ENCODE results near the gene TXN2. TPM values are rescaled to one million over a fixed set of nuclear protein-coding genes. Genes with fewer than 3 reads are reported as not detected.
A peak's percentile ranks its signal among the peaks of the same experiment; 100 is the strongest.

TXN2 gene
- total RNA-seq, 1 experiment from 2014 or later: 58.6 TPM

- Histone ChIP-seq H3K27me3 (ENCODE audit: insufficient read depth, low read length) (no peaks in the 10 kb centered on the region), H3K4ac (ENCODE audit: low read depth, low read length) (no peak overlapping the region), H3K9me3 (ENCODE audit: control insufficient read depth, low read depth, low read length) (no peaks in the 10 kb centered on the region), H3K79me1 (ENCODE audit: insufficient read depth, low read depth, low read length, poor library complexity, severe bottlenecking) (no peaks in the 10 kb centered on the region), H3K4me2 (ENCODE audit: insufficient read depth, insufficient read length, low read length) (peak overlapping the region; percentile 18), H2BK20ac (ENCODE audit: low read depth, low read length, poor library complexity, severe bottlenecking) (no peak overlapping the region), H2BK120ac (ENCODE audit: low read depth, low read length, poor library complexity, severe bottlenecking) (no peak overlapping the region), H2BK5ac (ENCODE audit: insufficient read length, low read length) (no peak overlapping the region), H3K56ac (ENCODE audit: insufficient read length, low read depth, low read length) (no peak overlapping the region), H2BK15ac (ENCODE audit: low read depth, low read length) (no peak overlapping the region), H4K8ac (replicated peaks; ENCODE audit: insufficient read length, low read depth, low read length) (no peak overlapping the region), H2BK12ac (ENCODE audit: insufficient read length, low read depth, low read length) (no peak overlapping the region), H3K23ac (ENCODE audit: insufficient read length, low read depth, low read length) (no peak overlapping the region), H3K14ac (ENCODE audit: insufficient read depth, low read length) (no peak overlapping the region), H3K9ac (ENCODE audit: extremely low read depth, insufficient read length, low read length) (no peak overlapping the region), H4K20me1 (ENCODE audit: control insufficient read depth, insufficient read depth, insufficient read length) (no peaks in the 10 kb centered on the region), H3K23me2 (ENCODE audit: insufficient read length, low read depth, low read length, poor library complexity, severe bottlenecking) (peaks cover 4% of the 10 kb centered on the region), H3K79me2 (ENCODE audit: insufficient read depth, low read length) (no peaks in the 10 kb centered on the region), H3T11ph (ENCODE audit: low read length) (no peak overlapping the region), H3K4me1 (ENCODE audit: insufficient read depth, low read length) (no peaks in the 10 kb centered on the region), H2AFZ (ENCODE audit: low read length) (no peak overlapping the region), H2AK5ac (ENCODE audit: insufficient read length, low read length) (no peak overlapping the region), H3K27ac (ENCODE audit: insufficient read length, low read depth, low read length) (no peak overlapping the region), H3K18ac (ENCODE audit: insufficient read length, low read depth, low read length) (no peak overlapping the region), H4K91ac (ENCODE audit: insufficient read length, low read depth, low read length) (no peak overlapping the region), H4K5ac (ENCODE audit: insufficient read length, low read depth, low read length) (no peak overlapping the region)
- DNase-seq: peak; percentile 33
- H3K27me3 Mint-ChIP-seq (ENCODE audit: low read depth): peaks cover 18% of the 10 kb centered on the region
- peaks cover 18 to 46% (median 42%) of the 10 kb centered on the region in 3 experiments for H3K36me3 Mint-ChIP-seq (ENCODE audit: insufficient read depth in 1 of 3, low read depth in 3 of 3)
- H3K4me1 Mint-ChIP-seq: peaks cover 8 to 21% of the 10 kb centered on the region in 2 experiments
- H3K27ac Mint-ChIP-seq: no peak overlapping the region
- peak overlapping the region; percentile 57 to 67 for H3K4me3 Mint-ChIP-seq
- TF ChIP-seq CTCF (conservative IDR thresholded peaks at IDR 0.05): no peak
- no CpG with 5 or more reads among the region's 60 CpGs for WGBS (ENCODE audit: extremely low coverage, insufficient read length, low lambda C conversion rate)
- peaks cover 0 to 5% of the 10 kb centered on the region in 2 experiments; a peak in 3 of 5 replicates for H3K9me3 Mint-ChIP-seq
Measured at GRCh38 chr22:36505998-36506635, 24.7 kb upstream of the TXN2 start.
